C4-2B (cell line): Measurements from ENCODE around the gene LLPH.

Experiments used
- CTCF ChIP-seq: fragments of 450-650 bp; conservative IDR thresholded peaks from 2 replicates; pipeline ENCODE4 v1.5.1; 2017; ENCODE audit warnings: mild to moderate bottlenecking
- ZFX ChIP-seq: fragments of 450-650 bp; IDR thresholded peaks from 2 replicates; pipeline ENCODE4 v1.6.1; 2017

GRCh38 chr12:66072135-66072534 is 58.4 kb downstream of the LLPH start:
- TF ChIP-seq CTCF (no peak), ZFX (no peak)
